Measurements from ENCODE around the gene GPR173. TPM values are rescaled to one million over a fixed set of nuclear protein-coding genes. Genes with fewer than 3 reads are reported as not detected.

The GPR173 gene
- total and polyA plus RNA-seq, 9 of the 15 experiments (the other 6 are each of a cell fraction or from before 2014, with no cell fraction given): 0.01 TPM; not detected in 8

GRCh38 chrX:53116101-53116500 lies 67.5 kb downstream of the GPR173 start (continued):
- TF ChIP-seq, protein P1, sequence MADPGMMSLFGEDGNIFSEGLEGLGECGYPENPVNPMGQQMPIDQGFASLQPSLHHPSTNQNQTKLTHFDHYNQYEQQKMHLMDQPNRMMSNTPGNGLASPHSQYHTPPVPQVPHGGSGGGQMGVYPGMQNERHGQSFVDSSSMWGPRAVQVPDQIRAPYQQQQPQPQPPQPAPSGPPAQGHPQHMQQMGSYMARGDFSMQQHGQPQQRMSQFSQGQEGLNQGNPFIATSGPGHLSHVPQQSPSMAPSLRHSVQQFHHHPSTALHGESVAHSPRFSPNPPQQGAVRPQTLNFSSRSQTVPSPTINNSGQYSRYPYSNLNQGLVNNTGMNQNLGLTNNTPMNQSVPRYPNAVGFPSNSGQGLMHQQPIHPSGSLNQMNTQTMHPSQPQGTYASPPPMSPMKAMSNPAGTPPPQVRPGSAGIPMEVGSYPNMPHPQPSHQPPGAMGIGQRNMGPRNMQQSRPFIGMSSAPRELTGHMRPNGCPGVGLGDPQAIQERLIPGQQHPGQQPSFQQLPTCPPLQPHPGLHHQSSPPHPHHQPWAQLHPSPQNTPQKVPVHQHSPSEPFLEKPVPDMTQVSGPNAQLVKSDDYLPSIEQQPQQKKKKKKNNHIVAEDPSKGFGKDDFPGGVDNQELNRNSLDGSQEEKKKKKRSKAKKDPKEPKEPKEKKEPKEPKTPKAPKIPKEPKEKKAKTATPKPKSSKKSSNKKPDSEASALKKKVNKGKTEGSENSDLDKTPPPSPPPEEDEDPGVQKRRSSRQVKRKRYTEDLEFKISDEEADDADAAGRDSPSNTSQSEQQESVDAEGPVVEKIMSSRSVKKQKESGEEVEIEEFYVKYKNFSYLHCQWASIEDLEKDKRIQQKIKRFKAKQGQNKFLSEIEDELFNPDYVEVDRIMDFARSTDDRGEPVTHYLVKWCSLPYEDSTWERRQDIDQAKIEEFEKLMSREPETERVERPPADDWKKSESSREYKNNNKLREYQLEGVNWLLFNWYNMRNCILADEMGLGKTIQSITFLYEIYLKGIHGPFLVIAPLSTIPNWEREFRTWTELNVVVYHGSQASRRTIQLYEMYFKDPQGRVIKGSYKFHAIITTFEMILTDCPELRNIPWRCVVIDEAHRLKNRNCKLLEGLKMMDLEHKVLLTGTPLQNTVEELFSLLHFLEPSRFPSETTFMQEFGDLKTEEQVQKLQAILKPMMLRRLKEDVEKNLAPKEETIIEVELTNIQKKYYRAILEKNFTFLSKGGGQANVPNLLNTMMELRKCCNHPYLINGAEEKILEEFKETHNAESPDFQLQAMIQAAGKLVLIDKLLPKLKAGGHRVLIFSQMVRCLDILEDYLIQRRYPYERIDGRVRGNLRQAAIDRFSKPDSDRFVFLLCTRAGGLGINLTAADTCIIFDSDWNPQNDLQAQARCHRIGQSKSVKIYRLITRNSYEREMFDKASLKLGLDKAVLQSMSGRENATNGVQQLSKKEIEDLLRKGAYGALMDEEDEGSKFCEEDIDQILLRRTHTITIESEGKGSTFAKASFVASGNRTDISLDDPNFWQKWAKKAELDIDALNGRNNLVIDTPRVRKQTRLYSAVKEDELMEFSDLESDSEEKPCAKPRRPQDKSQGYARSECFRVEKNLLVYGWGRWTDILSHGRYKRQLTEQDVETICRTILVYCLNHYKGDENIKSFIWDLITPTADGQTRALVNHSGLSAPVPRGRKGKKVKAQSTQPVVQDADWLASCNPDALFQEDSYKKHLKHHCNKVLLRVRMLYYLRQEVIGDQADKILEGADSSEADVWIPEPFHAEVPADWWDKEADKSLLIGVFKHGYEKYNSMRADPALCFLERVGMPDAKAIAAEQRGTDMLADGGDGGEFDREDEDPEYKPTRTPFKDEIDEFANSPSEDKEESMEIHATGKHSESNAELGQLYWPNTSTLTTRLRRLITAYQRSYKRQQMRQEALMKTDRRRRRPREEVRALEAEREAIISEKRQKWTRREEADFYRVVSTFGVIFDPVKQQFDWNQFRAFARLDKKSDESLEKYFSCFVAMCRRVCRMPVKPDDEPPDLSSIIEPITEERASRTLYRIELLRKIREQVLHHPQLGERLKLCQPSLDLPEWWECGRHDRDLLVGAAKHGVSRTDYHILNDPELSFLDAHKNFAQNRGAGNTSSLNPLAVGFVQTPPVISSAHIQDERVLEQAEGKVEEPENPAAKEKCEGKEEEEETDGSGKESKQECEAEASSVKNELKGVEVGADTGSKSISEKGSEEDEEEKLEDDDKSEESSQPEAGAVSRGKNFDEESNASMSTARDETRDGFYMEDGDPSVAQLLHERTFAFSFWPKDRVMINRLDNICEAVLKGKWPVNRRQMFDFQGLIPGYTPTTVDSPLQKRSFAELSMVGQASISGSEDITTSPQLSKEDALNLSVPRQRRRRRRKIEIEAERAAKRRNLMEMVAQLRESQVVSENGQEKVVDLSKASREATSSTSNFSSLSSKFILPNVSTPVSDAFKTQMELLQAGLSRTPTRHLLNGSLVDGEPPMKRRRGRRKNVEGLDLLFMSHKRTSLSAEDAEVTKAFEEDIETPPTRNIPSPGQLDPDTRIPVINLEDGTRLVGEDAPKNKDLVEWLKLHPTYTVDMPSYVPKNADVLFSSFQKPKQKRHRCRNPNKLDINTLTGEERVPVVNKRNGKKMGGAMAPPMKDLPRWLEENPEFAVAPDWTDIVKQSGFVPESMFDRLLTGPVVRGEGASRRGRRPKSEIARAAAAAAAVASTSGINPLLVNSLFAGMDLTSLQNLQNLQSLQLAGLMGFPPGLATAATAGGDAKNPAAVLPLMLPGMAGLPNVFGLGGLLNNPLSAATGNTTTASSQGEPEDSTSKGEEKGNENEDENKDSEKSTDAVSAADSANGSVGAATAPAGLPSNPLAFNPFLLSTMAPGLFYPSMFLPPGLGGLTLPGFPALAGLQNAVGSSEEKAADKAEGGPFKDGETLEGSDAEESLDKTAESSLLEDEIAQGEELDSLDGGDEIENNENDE (IDR thresholded peaks at IDR 0.05; ENCODE audit: low read depth, low read length): no peak
- TF ChIP-seq HINFP (tag; conservative IDR thresholded peaks at IDR 0.05; ENCODE audit: low read depth): no peak
- TF ChIP-seq CSDE1 (IDR thresholded peaks at IDR 0.05): no peak

Measured in K562 (cell line).